ENCODE measurements around the gene HOXA5. TPM values are rescaled to one million over a fixed set of nuclear protein-coding genes. Genes with fewer than 3 reads are reported as not detected.

HOXA5 gene
- total RNA-seq, 1 experiment from 2014 or later = 7.5 TPM

GRCh38 chr7:27107391-27108381, 35.8 kb downstream of the HOXA5 start:
- no peak overlapping the region for H2AFZ ChIP-seq (ENCODE audit: low read length)
- H3K79me2 ChIP-seq (ENCODE audit: low read length) = peaks cover 32% of the 10 kb centered on the region
- ChIA-PET POLR2A (ENCODE audit: unreplicated experiment) (no interaction called here), CTCF (no interaction called here)
- TF ChIP-seq CTCF (conservative IDR thresholded peaks at IDR 0.05; ENCODE audit: low read depth, low read length) (no peak), EZH2 (IDR thresholded peaks at IDR 0.05; ENCODE audit: low read length, unreplicated experiment) (no peak), EZH2phosphoT487 (IDR thresholded peaks at IDR 0.05; ENCODE audit: borderline replicate concordance, low read length) (no peak)
- no peaks in the 10 kb centered on the region for H3K27me3 ChIP-seq (ENCODE audit: low read length)
- no peaks in the 10 kb centered on the region for H3K36me3 ChIP-seq (ENCODE audit: low read depth, low read length)
- intact Hi-C loops (cut with micrococcal nuclease) = no loop called here
- no TSS peak for BruUV-seq (replicated peaks)
- H3K27ac ChIP-seq (ENCODE audit: low read length) = no peak overlapping the region
- DNase-seq = no peak
- no peaks in the 10 kb centered on the region for H4K20me1 ChIP-seq (ENCODE audit: low read length)
- H3F3A ChIP-seq (ENCODE audit: low read length, unreplicated experiment) = no peaks in the 10 kb centered on the region
- H3K4me1 ChIP-seq (ENCODE audit: insufficient read depth, low read length) = peaks cover 36% of the 10 kb centered on the region
- H3K9me2 ChIP-seq (replicated peaks; ENCODE audit: low read length) = no peaks in the 10 kb centered on the region
- H3K9me3 ChIP-seq (ENCODE audit: low read length) = no peaks in the 10 kb centered on the region
- H3K4me3 ChIP-seq (ENCODE audit: low read length) = no peak overlapping the region
- H3K9ac ChIP-seq (ENCODE audit: low read length) = no peak overlapping the region
- H3K4me2 ChIP-seq (ENCODE audit: low read length) = no peak overlapping the region
- ATAC-seq = no peak

GRCh38 chr7:27106901-27107240, 36.6 kb downstream of the HOXA5 start:
- H4K20me1 ChIP-seq (ENCODE audit: low read length) = no peaks in the 10 kb centered on the region
- no peaks in the 10 kb centered on the region for H3K36me3 ChIP-seq (ENCODE audit: low read depth, low read length)
- DNase-seq = no peak
- H3K27ac ChIP-seq (ENCODE audit: low read length) = no peak overlapping the region
- H3K9ac ChIP-seq (ENCODE audit: low read length) = no peak overlapping the region
- H3K9me3 ChIP-seq (ENCODE audit: low read length) = no peaks in the 10 kb centered on the region
- peaks cover 24% of the 10 kb centered on the region for H3K79me2 ChIP-seq (ENCODE audit: low read length)
- H3K4me3 ChIP-seq (ENCODE audit: low read length) = no peak overlapping the region
- ATAC-seq = no peak
- H3K27me3 ChIP-seq (ENCODE audit: low read length) = no peaks in the 10 kb centered on the region
- ChIA-PET CTCF (no interaction called here), POLR2A (ENCODE audit: unreplicated experiment) (no interaction called here)
- TF ChIP-seq CTCF (conservative IDR thresholded peaks at IDR 0.05; ENCODE audit: low read depth, low read length) (no peak), EZH2 (IDR thresholded peaks at IDR 0.05; ENCODE audit: low read length, unreplicated experiment) (no peak), EZH2phosphoT487 (IDR thresholded peaks at IDR 0.05; ENCODE audit: borderline replicate concordance, low read length) (no peak)
- intact Hi-C loops (cut with micrococcal nuclease) = no loop called here
- H3K4me2 ChIP-seq (ENCODE audit: low read length) = no peak overlapping the region
- no peaks in the 10 kb centered on the region for H3F3A ChIP-seq (ENCODE audit: low read length, unreplicated experiment)
- peaks cover 28% of the 10 kb centered on the region for H3K4me1 ChIP-seq (ENCODE audit: insufficient read depth, low read length)
- no peak overlapping the region for H2AFZ ChIP-seq (ENCODE audit: low read length)
- BruUV-seq (replicated peaks) = no TSS peak
- H3K9me2 ChIP-seq (replicated peaks; ENCODE audit: low read length) = no peaks in the 10 kb centered on the region

Measured in PC-3 (cell line).